Heart right ventricle (tissue), 16 donors: ENCODE measurements around the gene KLF2. TPM values are rescaled to one million over a fixed set of nuclear protein-coding genes. Genes with fewer than 3 reads are reported as not detected.

Experiments
- ATAC-seq, 8 donors: fragments of 200-7000 bp; cut with Tn5 transposase; one replicate each; pipeline ENCODE4 v1.9.1; 2020; ENCODE audit warnings: mild to moderate bottlenecking in 8 of 8, moderate library complexity in 8 of 8, moderate number of reproducible peaks in 1 of 8
- DNase-seq, 2 donors: peaks; one replicate each; pipeline ENCODE4 v3.0.0-alpha.2; 2020
- H3K27ac ChIP-seq, 10 donors: fragments of 200-600 bp; sonication (generic) in 2 of 10; one replicate each; pipeline versions ENCODE4 v1.5.0 to v1.8.0; 2020 to 2022; ENCODE audit warnings: mild to moderate bottlenecking in 3 of 10
- H3K27me3 ChIP-seq, 7 donors: fragments of 200-600 bp; one replicate each; pipeline ENCODE4 v1.8.0; 2021 to 2022; ENCODE audit warnings: mild to moderate bottlenecking in 2 of 7
- H3K36me3 ChIP-seq, 9 donors: fragments of 200-600 bp; sonication (generic) in 1 of 9; one replicate each; pipeline versions ENCODE4 v1.5.0 to v1.8.0; 2020 to 2022; ENCODE audit warnings: mild to moderate bottlenecking in 2 of 9
- H3K4me1 ChIP-seq, 9 donors: fragments of 200-600 bp; sonication (generic) in 1 of 9; one replicate each; pipeline versions ENCODE4 v1.5.0 to v1.8.0; 2020 to 2022; ENCODE audit warnings: mild to moderate bottlenecking in 4 of 9
- H3K4me3 ChIP-seq, 10 donors: fragments of 200-600 bp; sonication (generic) in 2 of 10; one replicate each; pipeline versions ENCODE4 v1.5.0 to v1.8.0; 2020 to 2022; ENCODE audit warnings: mild to moderate bottlenecking in 7 of 10, moderate library complexity in 2 of 10
- H3K9me3 ChIP-seq, 11 donors: fragments of 200-600 bp in 10 of 11; sonication (generic) in 2 of 11; one replicate each; pipeline versions ENCODE4 v1.5.0 to v1.8.0; 2013 to 2022; ENCODE audit warnings: mild to moderate bottlenecking in 2 of 11, control low read depth in 1 of 11, moderate library complexity in 1 of 11
- CTCF ChIP-seq, 9 donors: fragments of 200-600 bp; sonication (generic) in 2 of 9; IDR thresholded peaks; one replicate each; pipeline versions ENCODE4 v1.5.0 to v1.8.0; 2021 to 2022; ENCODE audit warnings: antibody characterized with exemption in 9 of 9, mild to moderate bottlenecking in 5 of 9, moderate library complexity in 1 of 9
- WGBS, 2 donors: extraction: QIAGEN DNeasy Blood & Tissue Kit; methylation state at CpG; one replicate each; pipeline ENCODE4 v1.1.7; 2013; ENCODE audit warnings: inconsistent platforms in 1 of 2; 5-methylcytosine and 5-hydroxymethylcytosine counted together
- intact Hi-C, 10 donors: fragments of 100-400 bp; cut with DNase I; formaldehyde crosslinking; loops; one replicate each; pipeline versions ENCODE4 v1.11.1 to v1.14.2; 2022
- polyA plus RNA-seq, 2 donors: library from polyadenylated mRNA; stranded (reverse); fragments of 200-250 nt; gene quantifications; one replicate each; pipeline ENCODE4 v1.2.3, GENCODE V29; 2013
- total RNA-seq, 10 donors: library from RNA; stranded (reverse); fragmentation: NEBNext Ultra II Directional in 3 of 10; extraction: Animal tissue kit (Norgen Biotek cat#: 25700) in 3 of 10; gene quantifications; one replicate each; pipeline versions ENCODE4 v1.2.1 to v1.2.4, GENCODE V29; 2021 to 2023
- donor health status: Arrhythmogenic right ventricular cardiomyopathy.
- donor health status: ischemic (EF 13 %, LVEDD 7.1; RV severe dilation, severe dysfunction).
- donor health status: healthy with polysubstance abuse.
- donor health status: DM: no; HTN: yes; CAD: no.
- donor health status: DM: no; HTN: no; CAD: no.
- donor health status: ischemic (EF 25% LVEDD 6.9; RV normal size, moderate dysfunction).
- donor health status: ischemic (EF 25% LVEDD 5.7; RV mildly dilated, moderate dysfunction).
- donor health status: healthy.
- donor health status: DM: yes; HTN: yes; CAD: no.
- donor health status: Ischemic cardiomyopathy.
- donor health status: ischemic (EF 35%, LVEDD 5.7; RV mildly dilated, moderate dysfunction).
- donor health status: nonischemic (EF 11% LVEDD 7.7; RV severe dilation, severe dysfunction).
- donor health status: DM: yes; HTN: yes; CAD: no.
- donor health status: PGD.
- donor health status: ischemic (EF 29% LVEDD 5.4; RV normal size, mild dysfunction).
- donor health status: nonischemic (EF 23%, LVEDD 6.1; RV moderate dilation, normal function).

Gene KLF2
- total and polyA plus RNA-seq, 12 donors, result 22.4 to 76.2 (median 50.4) TPM

GRCh38 chr19:16358456-16358855, 33.8 kb downstream of the KLF2 start:
- H3K4me3 ChIP-seq, result no peak overlapping the region
- intact Hi-C loops, result no loop called here
- peaks cover 0 to 38% (median 0%) of the 10 kb centered on the region in 9 donors for H3K36me3 ChIP-seq
- no peaks in the 10 kb centered on the region for H3K27me3 ChIP-seq
- H3K9me3 ChIP-seq, result no peaks in the 10 kb centered on the region
- WGBS, 2 donors, result 96% methylated on average over 15 of the region's 15 CpGs
- peaks cover 4 to 51% (median 24%) of the 10 kb centered on the region in 9 donors for H3K4me1 ChIP-seq
- DNase-seq (no peak), ATAC-seq (no peak)
- TF ChIP-seq CTCF (IDR thresholded peaks at IDR 0.05), result no peak
- H3K27ac ChIP-seq, result no peak overlapping the region

GRCh38 chr19:16359074-16359473, 34.4 kb downstream of the KLF2 start:
- DNase-seq (no peak), ATAC-seq (peak in 2 of 8 donors; percentile 46 to 49)
- no peak overlapping the region for H3K4me3 ChIP-seq
- intact Hi-C loops, result no loop called here
- H3K27ac ChIP-seq, result peak overlapping the region in 1 of 10 donors; percentile 15
- no peak for TF ChIP-seq CTCF (IDR thresholded peaks at IDR 0.05)
- no peaks in the 10 kb centered on the region for H3K9me3 ChIP-seq
- WGBS, 2 donors, result 69 to 73% methylated on average over 10 of the region's 10 CpGs
- peaks cover 0 to 38% (median 0%) of the 10 kb centered on the region in 9 donors for H3K36me3 ChIP-seq
- H3K27me3 ChIP-seq, result no peaks in the 10 kb centered on the region
- peaks cover 4 to 51% (median 24%) of the 10 kb centered on the region in 9 donors for H3K4me1 ChIP-seq

- Histone ChIP-seq H3K4me1 (peaks cover 4 to 52% (median 18%) of the 10 kb centered on the region in 9 donors), H3K9me3 (no peaks in the 10 kb centered on the region), H3K27me3 (no peaks in the 10 kb centered on the region), H3K36me3 (peaks cover 0 to 38% (median 0%) of the 10 kb centered on the region in 9 donors), H3K4me3 (no peak overlapping the region), H3K27ac (no peak overlapping the region)
- DNase-seq (no peak), ATAC-seq (no peak)
- 95 to 97% methylated on average over 6 of the region's 6 CpGs for WGBS, 2 donors
- intact Hi-C loops, result no loop called here
- no peak for TF ChIP-seq CTCF (IDR thresholded peaks at IDR 0.05)
Observed at GRCh38 chr19:16359964-16360363, 35.3 kb downstream of the KLF2 start.

- H3K27ac ChIP-seq, result peak overlapping the region in 1 of 10 donors; percentile 5
- intact Hi-C loops, result no loop called here
- no peak overlapping the region for H3K4me3 ChIP-seq
- peaks cover 2 to 52% (median 11%) of the 10 kb centered on the region in 9 donors for H3K4me1 ChIP-seq
- no peaks in the 10 kb centered on the region for H3K9me3 ChIP-seq
- ATAC-seq, result no peak
- no peak for TF ChIP-seq CTCF (IDR thresholded peaks at IDR 0.05)
- H3K27me3 ChIP-seq, result no peaks in the 10 kb centered on the region
- DNase-seq, result no peak
- WGBS, 2 donors, result 80 to 85% methylated on average over 10 of the region's 10 CpGs
- peaks cover 0 to 39% (median 0%) of the 10 kb centered on the region in 9 donors for H3K36me3 ChIP-seq
Observed at GRCh38 chr19:16360738-16361137, 36.1 kb downstream of the KLF2 start.
